GM21360 (cell line): ENCODE measurements around the gene INSR.
"Not testable (repeated sequence)": the region's sequence is repeated elsewhere in the genome, so short reads cannot be mapped to it uniquely, and the experiment has no call there.

Experiments used
- ATAC-seq: cut with Tn5 transposase; IDR thresholded peaks from one replicate; pipeline ENCODE4 v1.9.1; 2021; ENCODE audit warnings: mild to moderate bottlenecking, moderate library complexity; ENCODE audit not compliant: unreplicated experiment

INSR gene

DNA sequence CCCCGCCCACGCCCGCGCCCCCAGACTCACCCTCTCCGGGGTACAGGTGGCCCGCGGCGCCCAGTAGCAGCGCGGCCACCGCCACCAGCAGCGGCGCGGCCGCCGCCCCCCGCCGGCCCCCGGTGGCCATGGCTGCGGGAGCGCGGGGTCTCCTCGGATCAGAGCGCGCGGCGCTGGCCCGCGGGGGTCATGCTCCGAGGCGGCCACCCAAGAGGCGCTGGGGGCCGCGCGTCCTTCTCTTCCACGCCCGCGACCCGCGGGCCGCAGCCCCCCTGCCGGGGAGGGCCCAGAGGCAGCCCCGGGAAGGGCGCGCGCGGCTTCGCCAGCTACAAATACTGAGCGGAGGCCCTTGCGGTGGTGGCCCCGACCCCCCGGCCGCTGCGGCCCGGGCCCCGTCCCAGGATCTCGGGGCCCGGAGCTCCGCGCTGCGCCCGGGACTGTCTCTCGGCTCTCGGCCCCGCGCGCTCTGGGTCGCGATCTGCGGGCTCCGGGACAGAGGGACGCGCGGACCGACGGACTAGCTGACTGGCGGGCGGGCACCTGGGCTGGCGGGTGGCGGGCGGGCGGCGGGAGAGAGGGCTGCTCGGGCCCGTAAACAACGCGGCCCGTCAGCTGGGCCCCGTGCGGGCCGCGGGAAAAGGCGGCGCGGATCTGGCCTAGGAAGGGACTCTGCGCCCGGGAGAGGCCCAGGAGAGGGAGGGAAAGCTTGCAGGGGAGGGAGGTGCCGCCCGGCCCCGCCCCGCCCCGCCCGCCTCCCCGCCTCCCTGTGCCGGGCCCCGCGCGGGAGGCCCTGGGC lies at the start of gene INSR:
Gene INSR, minus strand, starts transcription at position 653 of the 796 bp plus-strand sequence. Its CDS starts 523 bp downstream, at position 130.
- peak; percentile 66 for ATAC-seq

GRCh38 chr19:7342143-7342542 lies 47.9 kb upstream of the INSR start:
- ATAC-seq = no peak

DNA sequence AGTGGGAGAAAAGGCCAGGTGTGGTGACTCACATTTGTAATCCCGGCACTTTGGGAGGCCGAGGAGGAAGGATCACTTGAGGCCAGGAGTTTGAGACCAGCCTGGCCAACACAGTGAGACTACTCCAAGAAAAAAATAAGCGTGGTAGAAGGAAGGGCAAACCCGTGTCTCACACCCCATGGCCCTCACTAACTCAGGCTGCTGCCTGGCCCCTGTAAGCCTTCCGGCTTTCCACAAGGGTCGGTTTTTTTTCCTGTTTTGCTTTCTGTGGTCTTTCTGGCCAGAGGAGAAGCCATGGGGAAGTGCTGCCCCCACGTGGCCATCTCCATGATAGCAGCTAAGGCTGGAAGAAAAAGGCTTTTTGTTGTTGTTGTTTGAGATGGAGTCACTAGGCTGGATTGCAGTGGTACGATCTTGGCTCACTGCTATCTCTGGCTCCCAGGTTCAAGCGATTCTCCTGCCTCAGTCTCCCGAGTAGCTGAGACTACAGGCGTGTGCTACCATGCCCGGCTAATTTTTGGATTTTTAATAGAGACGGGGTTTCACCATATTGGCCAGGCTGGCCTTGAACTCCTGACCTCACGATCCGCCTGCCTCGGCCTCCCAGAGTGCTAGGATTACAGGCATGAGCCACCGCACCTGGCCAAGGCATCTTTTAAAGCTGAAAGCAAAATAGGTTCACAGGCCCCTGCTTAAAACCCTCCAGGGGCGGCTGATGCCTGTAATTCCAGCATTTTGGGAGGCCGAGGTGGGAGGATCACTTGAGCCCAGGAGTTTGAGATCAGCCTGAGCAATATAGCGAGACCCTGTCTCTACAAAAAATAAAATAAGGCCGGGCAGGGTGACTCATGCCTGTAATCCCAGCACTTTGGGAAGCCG lies 47.0 kb upstream of the INSR start:
- no peak for ATAC-seq

DNA sequence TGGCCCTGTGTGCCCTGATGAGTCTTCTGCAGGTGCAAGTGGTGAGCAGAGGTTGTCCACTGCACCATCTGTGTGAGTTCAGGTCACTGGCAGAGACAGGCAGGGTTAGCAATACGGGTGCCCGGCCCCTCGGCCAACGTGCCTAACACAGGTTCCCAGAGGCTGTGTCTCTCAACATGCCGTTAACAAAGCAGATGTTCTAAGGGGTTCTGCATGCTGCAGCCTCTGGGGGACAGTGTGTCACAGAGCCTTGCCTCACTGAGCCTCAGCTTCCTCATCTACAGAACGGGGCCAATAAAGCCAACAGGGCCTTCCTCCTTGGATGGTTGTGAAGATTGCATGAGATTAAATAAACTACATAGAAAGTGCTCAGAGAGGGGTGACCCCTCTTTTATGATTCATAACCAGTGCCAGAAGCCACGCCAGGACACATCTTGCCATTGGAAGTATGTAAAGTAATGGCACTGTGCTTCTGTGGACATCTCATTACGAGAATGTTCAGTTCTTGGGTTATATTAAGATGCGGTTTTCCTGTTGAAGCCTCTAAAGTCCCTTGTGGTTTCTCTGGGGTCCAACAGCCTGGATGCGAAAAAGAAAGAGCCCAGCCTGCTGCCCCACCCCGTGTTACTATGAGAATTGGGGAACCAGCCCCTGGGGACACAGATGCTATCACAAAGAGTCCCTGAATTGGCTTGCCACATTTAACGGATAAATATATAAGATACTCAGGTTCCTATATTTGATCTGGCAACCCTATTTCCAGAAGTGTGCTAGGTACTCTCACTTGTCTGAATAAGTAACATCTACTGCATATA lies 43.4 kb upstream of the INSR start:
- peak; percentile 50 for ATAC-seq

DNA sequence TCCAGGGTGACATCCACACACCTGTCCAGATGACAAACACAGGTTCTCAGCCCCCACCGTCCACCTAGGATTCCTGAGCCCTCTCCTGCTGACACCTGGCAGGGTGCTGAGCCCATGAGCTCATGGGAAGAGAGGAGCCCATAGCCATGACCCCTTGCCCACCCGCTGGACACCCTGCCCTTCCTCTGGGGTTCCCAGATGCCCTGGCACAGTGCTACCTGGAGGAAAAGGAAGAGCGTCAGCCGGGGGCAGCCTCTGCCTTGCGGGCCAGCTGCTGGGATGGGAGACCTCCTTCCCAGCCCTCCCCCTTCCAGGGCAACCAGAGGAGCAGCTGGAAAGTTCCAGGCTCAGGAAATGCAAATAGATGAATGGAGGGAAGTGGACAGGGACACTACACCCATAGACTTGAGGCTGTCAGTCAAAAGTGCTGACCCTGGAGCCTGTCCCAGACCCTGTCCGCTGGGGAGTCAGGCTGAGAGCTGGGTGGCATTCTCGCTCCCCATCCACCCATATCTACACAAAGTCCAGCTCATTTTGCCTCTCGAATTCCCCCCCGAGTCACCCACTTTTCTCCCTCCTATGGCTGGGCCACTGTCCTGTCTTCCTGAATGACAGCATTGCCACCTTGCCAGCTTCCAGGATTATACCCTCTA lies 42.2 kb upstream of the INSR start:
- no peak for ATAC-seq

DNA sequence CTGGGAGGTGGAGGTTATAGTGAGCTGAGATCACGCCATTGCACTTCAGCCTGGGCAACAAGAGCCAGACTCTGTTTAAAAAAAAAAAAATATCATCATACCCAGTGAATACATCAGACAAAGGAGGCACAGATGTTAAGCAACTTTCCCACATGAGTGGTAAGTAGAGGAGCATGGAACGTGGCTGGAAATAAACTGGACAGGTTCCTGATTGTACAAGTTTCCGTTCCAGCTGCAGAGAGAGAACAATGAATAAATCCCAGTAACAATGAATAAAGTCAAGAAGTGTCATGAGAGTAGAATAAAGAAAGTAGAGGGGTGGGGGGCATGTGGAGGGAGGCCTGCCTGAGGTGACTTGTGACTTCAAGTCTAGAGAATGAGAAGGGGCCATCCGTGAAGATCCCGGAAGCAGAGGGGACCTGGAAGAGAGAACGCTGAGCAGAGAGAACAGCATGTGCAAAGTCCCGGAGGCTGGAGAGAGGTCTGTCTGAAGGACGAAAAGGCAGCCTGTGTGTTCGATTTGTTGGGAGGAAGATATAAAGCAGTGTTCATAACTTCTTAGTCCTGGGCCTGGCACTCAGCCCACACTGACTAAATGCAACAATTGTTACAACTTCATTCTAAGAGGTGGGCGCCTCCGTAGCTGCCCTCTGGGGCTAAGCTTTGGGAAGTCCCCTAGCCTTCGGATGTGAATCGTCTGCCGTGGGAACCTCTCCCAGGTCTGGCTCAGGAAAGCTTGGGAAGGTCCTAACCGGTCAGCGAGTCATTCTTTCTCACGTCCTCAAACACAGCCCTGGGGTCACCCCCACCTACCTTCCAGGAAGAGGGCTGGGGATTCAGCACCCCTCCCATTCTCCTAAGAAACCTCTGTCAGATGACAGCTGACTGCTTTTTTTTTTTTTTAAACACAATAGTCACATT lies 39.2 kb upstream of the INSR start:
- ATAC-seq = no peak

DNA sequence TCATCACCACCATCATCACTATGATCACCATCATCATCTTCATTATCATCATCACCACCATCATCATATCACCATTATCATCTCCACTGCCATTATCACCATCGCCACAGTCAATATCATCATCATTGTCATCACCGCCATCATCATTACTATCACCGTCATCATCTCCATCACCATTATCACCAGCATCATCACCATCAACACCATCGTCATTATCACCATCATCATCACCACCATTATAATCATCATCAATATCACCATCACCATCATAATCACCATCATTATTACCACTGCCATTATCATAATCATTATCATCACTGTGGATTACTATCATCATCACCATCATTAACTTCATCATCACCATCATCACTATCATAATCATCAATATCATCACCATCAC lies 37.2 kb upstream of the INSR start:
- no peak for ATAC-seq

DNA sequence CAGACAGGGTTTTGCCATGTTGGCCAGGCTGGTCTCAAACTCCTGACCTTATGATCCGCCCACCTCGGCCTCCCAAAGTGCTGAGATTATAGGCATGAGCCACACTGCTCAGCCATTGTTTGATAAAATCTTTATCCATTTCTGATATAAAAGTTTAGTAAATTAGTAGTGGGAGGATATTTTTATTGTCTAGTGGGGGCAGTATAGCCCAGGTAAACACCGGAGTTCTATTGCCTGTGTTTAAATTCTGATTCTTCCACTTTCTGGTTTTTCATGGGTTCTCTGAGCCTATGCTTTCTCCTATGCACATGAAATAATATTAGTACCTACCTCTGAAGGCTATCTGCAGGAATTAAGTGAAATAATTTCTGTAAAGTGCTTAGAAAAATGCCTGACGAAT lies 34.4 kb upstream of the INSR start:
- no peak for ATAC-seq

DNA sequence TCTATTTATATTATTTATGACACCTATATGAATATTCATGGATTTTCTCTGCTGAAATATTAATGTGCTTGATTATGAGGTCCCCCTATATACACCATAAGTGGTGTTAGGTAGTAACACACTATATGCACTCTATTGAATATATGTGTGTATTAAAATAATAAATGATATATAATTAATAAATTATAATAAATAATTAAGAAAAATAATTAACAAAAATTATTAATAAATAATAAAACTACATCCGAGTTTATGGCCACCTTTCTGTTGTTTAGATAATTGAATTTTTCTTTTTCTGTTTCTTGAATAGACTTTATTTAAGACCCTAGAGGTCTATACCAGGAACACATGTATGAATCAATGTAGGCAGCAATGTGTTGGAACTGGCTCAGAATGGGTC lies 33.6 kb upstream of the INSR start:
- ATAC-seq = no peak

DNA sequence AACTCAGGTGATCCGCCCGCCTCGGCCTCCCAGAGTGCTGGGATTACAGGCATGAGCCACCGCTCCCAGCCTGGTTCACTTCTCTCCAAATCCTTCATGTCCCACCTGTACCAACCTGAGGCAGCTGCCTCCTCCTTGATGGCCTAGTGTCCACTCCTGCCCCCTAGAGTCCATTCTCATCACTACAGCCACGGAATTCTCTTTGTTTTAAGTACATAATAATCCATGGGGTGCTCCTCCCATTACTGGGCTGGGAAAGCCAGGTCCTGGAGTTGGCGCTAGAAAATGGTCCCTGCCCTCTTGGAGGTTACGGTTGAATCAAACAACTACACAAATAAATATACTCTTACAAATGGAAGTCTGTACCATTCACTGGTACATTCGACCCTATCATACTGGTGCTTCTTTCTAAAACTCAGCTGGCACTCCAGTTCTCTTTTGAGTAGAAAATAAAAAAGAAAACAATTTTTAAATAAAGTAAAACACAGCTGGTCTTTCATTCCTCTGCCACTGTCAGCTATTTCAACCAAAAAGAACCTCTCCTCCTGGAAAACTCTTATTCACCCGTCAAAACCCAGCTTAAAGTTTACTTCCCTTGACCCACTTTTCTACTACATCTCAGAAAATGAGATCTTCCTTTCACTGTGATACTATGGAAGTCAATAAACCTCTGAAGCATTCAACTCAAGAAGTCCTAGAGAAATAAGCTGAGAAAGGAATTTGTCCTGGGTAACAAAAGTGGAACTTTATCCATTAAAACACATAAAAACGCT lies 32.1 kb upstream of the INSR start:
- no peak for ATAC-seq

DNA sequence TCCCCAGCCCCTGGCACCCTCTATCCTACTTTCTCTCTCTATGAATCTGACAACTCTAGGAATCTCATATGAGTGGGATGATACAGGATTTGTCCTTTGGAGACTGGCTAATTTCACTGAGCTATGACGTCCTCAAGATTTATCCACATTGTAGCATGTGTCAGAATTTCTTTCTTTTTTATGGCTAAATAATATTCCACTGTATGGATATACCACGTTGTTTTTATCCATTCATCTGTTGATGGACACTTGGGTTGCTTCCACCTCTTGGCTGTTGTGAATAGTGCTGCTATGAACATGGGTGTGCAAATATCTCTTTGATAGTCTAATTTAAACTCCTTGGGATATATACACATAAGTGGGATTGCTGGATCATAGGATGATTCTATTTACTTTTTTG lies 24.0 kb upstream of the INSR start:
- ATAC-seq = no peak

DNA sequence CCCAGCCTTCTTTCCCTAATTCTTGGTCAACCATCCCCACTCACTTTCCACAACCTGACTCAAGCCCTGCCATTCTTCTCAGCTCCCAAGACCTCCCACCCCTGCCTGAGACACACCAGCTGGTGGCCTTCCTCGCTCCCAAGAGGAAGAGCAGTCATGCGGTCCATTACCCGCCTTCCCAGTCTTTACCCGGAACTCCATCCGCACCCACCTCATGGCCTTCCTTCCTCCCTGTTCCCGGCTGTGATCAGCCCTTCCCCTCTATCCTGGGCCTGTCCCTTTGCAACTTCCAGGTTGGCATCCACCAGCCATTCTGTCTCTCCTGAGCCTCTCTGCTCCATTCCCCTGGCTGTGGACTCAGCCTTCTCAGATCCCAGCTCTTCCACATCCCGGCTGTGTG lies 18.6 kb upstream of the INSR start:
- no peak for ATAC-seq

DNA sequence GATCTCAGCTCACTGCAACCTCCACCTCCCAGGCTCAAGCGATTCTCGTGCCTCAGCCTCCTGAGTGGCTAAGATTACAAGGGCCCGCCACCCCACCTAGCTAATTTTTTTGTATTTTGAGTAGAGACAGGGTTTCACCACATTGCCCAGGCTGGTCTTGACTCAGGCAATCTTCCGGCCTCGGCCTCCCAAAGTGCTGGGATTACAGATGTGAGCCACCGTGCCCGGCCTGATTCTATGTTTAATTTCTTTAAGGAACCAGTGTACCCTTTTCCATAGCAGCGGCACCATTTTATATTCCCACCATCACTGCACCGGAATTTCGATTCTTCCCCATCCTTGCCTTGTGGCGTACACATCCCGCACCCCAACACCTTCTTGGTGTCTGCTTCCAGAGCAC lies 17.7 kb upstream of the INSR start:
- ATAC-seq = no peak

DNA sequence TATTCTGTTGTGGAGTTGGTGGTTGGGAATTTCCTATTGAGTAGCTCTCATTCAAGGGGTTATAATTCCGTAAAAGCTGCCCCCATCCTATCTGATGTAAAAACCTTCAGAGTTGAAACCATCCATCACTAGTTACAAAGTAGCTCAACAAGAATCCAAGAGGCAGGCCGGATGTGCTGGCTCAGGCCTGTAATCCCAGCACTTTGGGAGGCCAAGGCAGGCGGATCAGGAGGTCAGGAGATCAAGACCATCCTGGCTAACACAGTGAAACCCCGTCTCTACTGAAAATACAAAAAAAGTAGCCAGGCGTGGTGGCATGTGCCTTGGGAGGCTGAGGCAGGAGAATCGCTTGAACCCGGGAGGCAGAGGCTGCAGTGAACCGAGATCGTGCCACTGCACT lies 14.1 kb upstream of the INSR start:
- not testable (repeated sequence) for ATAC-seq

DNA sequence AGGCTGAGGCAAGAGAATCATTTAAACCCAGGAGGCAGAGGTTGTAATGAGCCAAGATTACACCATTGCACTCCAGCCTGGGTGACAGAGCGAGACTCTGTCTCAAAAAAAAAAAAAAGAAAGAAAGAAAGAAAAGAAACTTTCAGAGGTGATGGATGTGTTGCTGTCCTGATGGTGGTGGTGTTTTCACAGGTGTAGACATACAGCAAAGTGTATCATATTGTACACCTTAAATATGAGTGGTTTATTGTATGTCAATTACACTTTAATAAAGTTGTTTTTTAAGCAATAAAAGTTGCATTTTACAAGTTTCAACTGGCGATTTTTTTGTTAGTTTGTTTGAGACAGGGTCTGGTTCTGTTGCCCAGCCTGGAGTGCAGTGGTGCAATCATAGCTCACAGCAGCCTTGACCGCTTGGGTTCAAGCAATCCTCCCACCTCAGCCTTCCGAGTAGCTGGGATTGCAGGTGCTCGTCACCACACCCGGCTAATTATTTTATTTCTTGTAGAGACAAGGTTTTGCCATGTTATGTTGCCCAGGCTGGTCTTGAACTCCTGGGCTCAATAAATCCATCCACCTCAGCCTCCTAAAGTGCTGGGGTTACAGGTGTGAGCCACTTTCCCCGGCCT lies 13.5 kb upstream of the INSR start:
- no peak for ATAC-seq

- ATAC-seq = no peak
Observed at GRCh38 chr19:7304200-7304599, 10.0 kb upstream of the INSR start.

GRCh38 chr19:7303470-7303869 lies 9.3 kb upstream of the INSR start:
- ATAC-seq = no peak

DNA sequence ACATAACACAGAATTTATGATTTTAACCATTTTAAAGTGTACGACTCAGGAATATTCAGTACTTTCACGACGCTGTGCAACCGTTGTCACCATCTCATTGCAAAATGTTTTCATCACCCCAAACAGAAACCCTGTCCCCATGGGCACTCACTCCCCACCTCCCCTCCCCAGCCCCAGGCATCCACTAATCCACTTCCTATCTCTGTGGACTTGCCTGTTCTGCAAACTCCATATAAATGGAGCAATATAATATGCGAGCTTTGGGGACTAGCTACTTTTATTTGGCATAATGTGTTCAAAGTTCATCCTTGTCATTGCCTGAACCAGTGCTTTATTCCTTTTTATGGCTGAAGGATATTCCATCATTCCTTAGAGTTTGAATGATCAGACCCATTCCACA lies 7.3 kb upstream of the INSR start:
- no peak for ATAC-seq

GRCh38 chr19:7297742-7298141 lies 3.5 kb upstream of the INSR start:
- no peak for ATAC-seq
